ENCODE measurements around the gene CARD19. TPM values are rescaled to one million over a fixed set of nuclear protein-coding genes. Genes with fewer than 3 reads are reported as not detected.

CARD19 gene
- total RNA-seq, 1 experiment from 2014 or later, result 36.6 TPM

DNA sequence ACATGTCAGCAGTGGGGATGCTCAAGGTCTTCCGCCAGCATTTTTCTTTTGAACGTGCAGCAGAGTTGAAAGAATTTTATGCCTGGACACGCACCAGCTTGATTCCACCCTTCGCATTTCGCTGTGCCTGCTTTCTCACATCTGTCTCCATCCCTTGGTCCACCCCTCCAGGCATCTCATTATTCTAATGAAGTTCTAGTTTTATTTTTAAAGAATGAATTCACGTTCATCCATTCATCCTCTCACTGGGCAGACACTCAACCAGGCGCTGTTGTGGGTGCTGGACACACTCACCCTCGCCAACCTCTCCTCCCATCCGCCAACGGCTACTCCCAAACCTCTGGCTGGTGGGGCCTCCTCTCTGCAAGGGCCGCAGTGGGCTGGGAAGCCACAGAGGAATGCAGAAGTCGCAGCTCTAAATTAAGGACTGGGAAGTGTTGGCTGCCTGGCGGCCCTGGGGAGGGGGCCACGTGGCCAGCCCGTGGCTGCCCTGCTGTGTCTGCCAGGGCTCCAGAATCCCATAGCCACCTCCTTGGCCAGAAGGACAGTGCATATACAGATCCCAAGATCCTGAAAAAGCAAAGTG, 30.8 kb upstream of the CARD19 start:
- POLR2A ChIA-PET, result no interaction called here
- intact Hi-C loops (cut with micrococcal nuclease), result no loop called here
- no TSS peak for BruUV-seq (replicated peaks)
- no peak overlapping the region for H3K4me3 Mint-ChIP-seq (ENCODE audit: unreplicated experiment)
- no peak for DNase-seq (ENCODE audit: unreplicated experiment)
- CTCF ChIA-PET, result interaction anchor here (0.6 to 1.5 kb wide), 2 partner anchors 44 to 61 kb away, joined by 3 to 6 read pairs; no protein-coding TSS in a partner anchor
- TF ChIP-seq, protein P1, sequence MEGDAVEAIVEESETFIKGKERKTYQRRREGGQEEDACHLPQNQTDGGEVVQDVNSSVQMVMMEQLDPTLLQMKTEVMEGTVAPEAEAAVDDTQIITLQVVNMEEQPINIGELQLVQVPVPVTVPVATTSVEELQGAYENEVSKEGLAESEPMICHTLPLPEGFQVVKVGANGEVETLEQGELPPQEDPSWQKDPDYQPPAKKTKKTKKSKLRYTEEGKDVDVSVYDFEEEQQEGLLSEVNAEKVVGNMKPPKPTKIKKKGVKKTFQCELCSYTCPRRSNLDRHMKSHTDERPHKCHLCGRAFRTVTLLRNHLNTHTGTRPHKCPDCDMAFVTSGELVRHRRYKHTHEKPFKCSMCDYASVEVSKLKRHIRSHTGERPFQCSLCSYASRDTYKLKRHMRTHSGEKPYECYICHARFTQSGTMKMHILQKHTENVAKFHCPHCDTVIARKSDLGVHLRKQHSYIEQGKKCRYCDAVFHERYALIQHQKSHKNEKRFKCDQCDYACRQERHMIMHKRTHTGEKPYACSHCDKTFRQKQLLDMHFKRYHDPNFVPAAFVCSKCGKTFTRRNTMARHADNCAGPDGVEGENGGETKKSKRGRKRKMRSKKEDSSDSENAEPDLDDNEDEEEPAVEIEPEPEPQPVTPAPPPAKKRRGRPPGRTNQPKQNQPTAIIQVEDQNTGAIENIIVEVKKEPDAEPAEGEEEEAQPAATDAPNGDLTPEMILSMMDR (IDR thresholded peaks at IDR 0.05; ENCODE audit: unreplicated experiment), result no peak
- H3K27me3 Mint-ChIP-seq (ENCODE audit: insufficient read depth, unreplicated experiment), result no peaks in the 10 kb centered on the region
- peaks cover 9% of the 10 kb centered on the region for H3K4me1 Mint-ChIP-seq (ENCODE audit: insufficient read depth, unreplicated experiment)
- no peaks in the 10 kb centered on the region for H3K9me3 Mint-ChIP-seq (ENCODE audit: unreplicated experiment)
- H3K27ac Mint-ChIP-seq (ENCODE audit: low read depth, unreplicated experiment), result no peak overlapping the region
- H3K36me3 Mint-ChIP-seq (ENCODE audit: insufficient read depth, unreplicated experiment), result no peaks in the 10 kb centered on the region

DNA sequence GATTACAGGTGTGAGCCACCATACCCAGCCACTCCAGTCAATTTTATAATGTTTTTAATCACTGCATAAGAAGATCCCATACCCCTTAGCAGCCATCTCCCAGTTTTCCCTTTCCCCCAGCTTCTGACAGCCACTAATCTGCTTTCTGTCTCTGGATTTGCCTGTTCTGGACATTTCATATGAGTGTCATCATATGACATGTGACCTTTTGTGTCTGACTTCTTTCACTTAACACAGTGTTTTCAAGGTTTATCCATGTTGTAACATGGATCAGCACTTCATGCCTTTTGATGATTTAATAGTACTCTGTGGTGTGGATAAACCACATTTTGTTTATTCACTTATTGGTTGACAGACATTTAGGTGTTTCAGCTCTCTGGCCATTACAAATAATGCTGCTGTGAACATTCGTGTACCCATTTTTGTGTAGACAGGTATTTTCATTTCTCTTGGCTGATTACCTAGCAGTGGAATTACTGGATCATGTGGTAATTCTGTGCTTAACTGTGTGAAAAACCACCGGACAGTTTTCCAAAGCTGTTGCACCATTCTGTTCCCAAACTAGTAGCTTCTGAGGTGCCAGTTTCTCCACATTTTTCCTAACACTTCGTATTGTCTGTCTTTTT, 28.9 kb upstream of the CARD19 start:
- Mint-ChIP-seq H3K4me1 (ENCODE audit: insufficient read depth, unreplicated experiment) (no peaks in the 10 kb centered on the region), H3K27ac (ENCODE audit: low read depth, unreplicated experiment) (no peak overlapping the region), H3K9me3 (ENCODE audit: unreplicated experiment) (no peaks in the 10 kb centered on the region), H3K27me3 (ENCODE audit: insufficient read depth, unreplicated experiment) (no peaks in the 10 kb centered on the region), H3K36me3 (ENCODE audit: insufficient read depth, unreplicated experiment) (no peaks in the 10 kb centered on the region), H3K4me3 (ENCODE audit: unreplicated experiment) (no peak overlapping the region)
- TF ChIP-seq, protein P1 (IDR thresholded peaks at IDR 0.05; ENCODE audit: unreplicated experiment), result no peak
- no peak for DNase-seq (ENCODE audit: unreplicated experiment)
- no TSS peak for BruUV-seq (replicated peaks)
- POLR2A ChIA-PET, result no interaction called here
- CTCF ChIA-PET, result interaction anchor here (1.4 kb wide), 1 partner anchor 43 kb away, joined by 11 read pairs; no protein-coding TSS in a partner anchor
- intact Hi-C loops (cut with micrococcal nuclease), result no loop called here

DNA sequence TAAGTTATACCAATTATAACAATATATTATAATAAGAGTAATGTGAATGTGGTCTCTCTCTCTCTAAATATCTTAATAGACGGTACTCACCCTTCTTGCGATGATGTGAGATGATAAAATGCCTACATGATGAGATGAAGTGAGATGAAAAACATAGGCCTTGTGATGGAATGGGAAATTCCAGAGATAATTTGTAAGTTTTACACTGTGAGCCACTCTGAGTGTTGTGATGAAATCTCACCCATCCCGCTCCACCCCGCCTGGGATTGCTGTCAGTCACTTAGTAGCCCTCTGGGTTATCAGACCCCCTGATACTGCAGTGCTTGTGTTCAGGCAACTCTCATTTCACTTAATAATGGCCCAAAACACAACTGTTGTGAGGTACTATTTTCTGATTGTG, 27.1 kb upstream of the CARD19 start:
- POLR2A ChIA-PET, result no interaction called here
- intact Hi-C loops (cut with micrococcal nuclease), result no loop called here
- Mint-ChIP-seq H3K27me3 (ENCODE audit: insufficient read depth, unreplicated experiment) (no peaks in the 10 kb centered on the region), H3K9me3 (ENCODE audit: unreplicated experiment) (no peaks in the 10 kb centered on the region), H3K4me3 (ENCODE audit: unreplicated experiment) (no peak overlapping the region), H3K36me3 (ENCODE audit: insufficient read depth, unreplicated experiment) (no peaks in the 10 kb centered on the region), H3K4me1 (ENCODE audit: insufficient read depth, unreplicated experiment) (peaks cover 4% of the 10 kb centered on the region), H3K27ac (ENCODE audit: low read depth, unreplicated experiment) (no peak overlapping the region)
- TF ChIP-seq, protein P1 (IDR thresholded peaks at IDR 0.05; ENCODE audit: unreplicated experiment), result no peak
- BruUV-seq (replicated peaks), result no TSS peak
- CTCF ChIA-PET, result no interaction called here
- no peak for DNase-seq (ENCODE audit: unreplicated experiment)

DNA sequence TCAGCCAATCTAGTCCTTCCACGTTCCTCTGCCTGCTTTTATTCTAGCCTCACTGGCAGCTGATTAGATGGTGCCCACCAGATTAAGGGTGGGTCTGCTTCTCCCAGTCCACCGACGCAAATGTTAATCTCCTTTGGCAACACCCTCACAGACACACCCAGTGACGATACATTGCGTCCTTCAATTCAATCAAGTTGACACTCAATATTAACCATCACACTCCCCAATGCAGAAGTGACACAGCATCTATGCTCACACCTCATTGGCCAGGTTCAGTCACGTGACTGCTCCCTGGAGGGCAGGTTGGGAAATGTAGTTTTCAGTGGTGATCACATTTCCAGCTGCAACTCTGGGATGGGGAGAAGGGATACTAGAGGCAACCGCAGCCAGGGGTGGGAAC, 24.6 kb upstream of the CARD19 start:
- DNase-seq (ENCODE audit: unreplicated experiment), result peak; percentile 52
- Mint-ChIP-seq H3K36me3 (ENCODE audit: insufficient read depth, unreplicated experiment) (peaks cover 7% of the 10 kb centered on the region), H3K27ac (ENCODE audit: low read depth, unreplicated experiment) (no peak overlapping the region), H3K27me3 (ENCODE audit: insufficient read depth, unreplicated experiment) (no peaks in the 10 kb centered on the region), H3K4me3 (ENCODE audit: unreplicated experiment) (no peak overlapping the region), H3K9me3 (ENCODE audit: unreplicated experiment) (no peaks in the 10 kb centered on the region), H3K4me1 (ENCODE audit: insufficient read depth, unreplicated experiment) (peaks cover 4% of the 10 kb centered on the region)
- ChIA-PET POLR2A (interaction anchor here (0.6 kb wide), 1 partner anchor 707 kb away, joined by 4 read pairs; no protein-coding TSS in a partner anchor), CTCF (interaction anchor here (0.9 kb wide), 2 partner anchors 41 to 68 kb away, joined by 3 read pairs; no protein-coding TSS in a partner anchor)
- BruUV-seq (replicated peaks), result no TSS peak
- TF ChIP-seq, protein P1 (IDR thresholded peaks at IDR 0.05; ENCODE audit: unreplicated experiment), result no peak
- intact Hi-C loops (cut with micrococcal nuclease), result no loop called here
